Iris pigment epithelial cell (primary cell): ENCODE data around the gene SORCS1.

Source experiments
- DNase-seq: peaks from one replicate; pipeline ENCODE4 v3.0.0-alpha.2; 2011; ENCODE audit warnings: low read depth

SORCS1 gene

DNA sequence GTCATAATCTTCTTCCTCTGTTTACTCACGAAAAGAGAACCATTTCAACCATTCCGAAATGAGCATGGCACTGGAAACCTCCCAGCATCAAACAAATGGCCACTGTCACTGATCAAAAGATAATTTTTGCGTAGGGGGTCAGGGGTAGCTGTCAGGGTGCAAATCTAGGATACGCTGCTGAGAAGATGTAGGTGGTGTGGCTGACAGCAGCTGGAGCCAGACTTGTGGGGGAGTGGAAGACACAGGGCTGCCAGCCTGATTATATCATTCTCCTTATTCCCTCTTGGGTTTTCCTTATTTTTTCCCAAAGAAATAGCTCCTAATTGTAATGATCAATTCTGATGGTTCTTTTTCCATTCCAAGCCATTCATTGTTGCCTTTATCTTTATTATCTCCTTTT is 266.1 kb downstream of the SORCS1 start:
- no peak for DNase-seq

DNA sequence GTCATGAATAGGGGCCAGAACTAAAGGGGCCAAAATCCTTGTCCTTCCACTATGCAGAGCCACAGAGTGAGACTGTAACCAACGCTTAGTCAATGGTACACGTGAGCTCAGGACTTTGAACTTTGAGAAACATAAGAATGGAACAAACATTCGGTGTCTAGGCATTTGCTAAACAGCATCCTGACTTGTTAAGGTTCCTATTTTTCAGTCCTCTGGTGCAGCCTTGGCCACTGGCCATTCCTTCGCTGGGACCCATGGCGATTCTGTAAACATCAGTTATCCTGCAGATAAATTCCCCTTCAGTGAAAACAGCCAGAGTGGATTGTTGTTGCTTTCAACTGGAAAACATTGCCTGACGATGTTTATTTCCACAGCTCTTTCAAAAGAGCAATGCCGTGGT is 266.8 kb downstream of the SORCS1 start:
- no peak for DNase-seq

DNA sequence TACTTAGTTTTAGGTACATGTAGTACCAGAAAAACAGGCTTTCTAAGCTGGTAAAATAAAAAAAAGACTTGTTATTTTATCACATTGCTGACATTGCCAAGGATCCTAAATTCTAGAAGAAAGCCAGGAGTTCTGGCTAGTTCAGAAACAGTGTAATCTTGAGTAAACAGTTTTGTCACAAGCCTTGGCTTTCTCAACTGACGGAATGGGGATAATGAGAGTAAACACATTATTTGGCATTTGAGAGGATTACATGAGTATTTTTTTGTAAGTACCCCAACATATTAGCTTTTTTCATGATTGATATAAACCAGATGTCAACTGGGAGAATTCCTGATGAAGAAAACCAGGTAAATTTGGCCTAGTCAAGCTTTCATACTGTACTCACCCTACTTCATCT is 269.8 kb downstream of the SORCS1 start:
- no peak for DNase-seq

DNA sequence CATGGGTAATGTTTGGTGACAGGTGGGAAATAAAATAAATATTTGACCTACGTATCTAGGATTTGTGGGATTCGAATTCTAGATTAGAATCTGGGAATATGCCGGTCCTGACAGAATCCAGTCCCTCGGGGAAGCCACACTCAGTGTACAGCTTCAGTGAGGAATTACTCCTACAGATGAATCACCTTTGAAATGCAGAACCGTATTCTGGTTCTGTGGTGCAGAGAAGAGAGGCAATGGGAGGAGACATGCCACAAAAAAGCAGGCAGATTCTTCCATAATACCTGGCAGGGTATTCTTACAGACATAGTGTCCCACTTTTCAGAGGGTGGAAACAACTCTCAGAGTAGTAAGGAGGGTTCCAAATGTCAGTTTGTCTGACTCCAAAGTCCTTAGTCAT is 286.9 kb downstream of the SORCS1 start:
- DNase-seq = no peak

DNA sequence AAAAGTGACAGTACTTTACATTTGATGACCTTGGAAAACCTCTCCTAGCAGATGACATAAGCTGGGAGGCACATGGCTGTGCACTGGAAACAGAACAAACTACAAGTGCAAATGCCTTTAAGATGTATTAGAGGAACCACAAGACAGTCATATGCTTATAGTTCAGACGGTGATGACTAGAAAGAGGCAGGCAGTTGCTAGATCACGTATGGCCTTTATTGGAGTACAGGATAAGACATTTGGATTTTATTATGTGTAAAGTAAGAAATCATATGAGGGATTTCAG is 290.0 kb downstream of the SORCS1 start:
- no peak for DNase-seq

DNA sequence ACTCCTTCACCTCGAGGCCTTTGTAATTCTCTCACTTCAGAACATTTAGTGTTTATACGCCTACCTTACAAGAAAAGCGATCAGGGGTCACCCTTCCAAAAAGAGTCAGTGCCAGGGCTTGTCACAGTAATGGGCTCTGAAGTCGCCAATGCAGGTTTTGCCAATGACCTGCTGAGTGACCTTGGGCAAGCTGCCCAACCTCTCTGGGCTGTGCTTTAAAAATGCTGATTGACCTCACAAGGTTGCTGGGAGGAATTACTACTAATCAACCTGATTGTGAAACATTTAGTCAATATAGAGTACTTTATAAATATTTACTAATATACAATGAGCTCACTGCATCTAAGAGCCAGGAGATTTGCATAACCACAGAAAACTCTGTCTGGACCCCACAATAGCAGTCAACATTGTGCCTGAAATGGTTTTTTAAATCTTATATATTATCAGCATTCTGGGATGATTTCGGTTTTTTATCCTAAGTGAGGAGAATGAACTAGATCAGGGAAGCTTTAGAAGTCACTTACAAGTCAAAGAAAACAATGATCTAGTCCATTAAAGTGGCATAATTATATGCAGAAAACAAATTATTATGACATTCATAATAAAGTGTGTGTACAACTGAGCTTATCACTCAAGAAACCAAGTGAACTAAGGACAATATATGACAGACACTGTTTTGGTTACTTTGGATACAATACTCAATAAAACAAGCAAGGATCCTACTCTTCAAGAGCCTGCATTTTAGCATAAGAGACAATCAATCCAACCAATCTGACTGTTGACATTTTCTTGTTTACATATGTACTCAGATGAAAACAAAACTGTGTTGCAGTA is 290.5 kb downstream of the SORCS1 start:
- no peak for DNase-seq

DNA sequence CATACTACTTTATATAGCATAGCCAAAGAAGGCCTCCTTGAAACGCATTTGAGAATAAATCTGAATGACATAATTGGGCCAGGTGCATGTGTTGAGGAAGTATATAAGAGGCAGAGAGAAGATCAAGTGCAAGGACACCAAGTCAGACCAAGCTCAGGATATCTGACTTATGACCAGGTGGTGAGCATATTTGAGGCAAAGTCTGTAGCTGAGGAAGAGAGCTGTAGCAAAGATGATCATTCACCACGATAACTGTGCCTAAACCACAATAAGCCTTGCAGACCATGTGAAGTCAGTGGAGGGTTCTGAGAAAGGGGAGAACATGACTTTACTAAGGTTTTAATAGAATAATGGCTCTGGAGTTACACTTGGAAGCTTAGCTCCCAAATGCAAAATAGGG is 292.3 kb downstream of the SORCS1 start:
- DNase-seq = no peak

DNA sequence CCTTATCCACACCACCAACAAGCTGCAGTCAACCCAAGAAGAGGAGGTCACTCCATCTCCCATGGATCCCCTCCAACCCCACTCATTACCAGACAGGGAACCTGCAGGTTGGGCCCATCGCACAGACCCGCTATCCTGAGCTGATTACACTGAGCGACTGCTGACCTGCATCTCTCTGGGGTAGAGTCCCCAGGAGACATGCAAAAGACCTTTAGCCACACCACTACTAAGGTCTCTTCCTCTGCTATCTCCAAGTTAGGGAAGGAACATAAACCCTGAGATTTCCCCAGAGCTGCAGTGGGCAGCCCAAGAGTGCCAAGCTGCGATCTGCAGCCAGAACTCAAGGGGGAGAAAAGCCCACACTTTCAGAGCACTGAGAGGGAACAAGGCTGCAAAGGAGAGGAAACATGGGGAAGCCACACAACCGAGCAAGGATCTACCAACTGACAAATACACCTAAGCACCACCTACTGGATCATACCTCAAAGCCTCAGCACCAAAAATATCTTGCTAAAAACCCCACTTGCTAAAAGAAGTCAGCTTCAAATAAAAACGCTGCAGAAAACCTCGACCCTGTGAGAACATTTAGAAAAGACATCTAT is 298.2 kb downstream of the SORCS1 start:
- no peak for DNase-seq

DNA sequence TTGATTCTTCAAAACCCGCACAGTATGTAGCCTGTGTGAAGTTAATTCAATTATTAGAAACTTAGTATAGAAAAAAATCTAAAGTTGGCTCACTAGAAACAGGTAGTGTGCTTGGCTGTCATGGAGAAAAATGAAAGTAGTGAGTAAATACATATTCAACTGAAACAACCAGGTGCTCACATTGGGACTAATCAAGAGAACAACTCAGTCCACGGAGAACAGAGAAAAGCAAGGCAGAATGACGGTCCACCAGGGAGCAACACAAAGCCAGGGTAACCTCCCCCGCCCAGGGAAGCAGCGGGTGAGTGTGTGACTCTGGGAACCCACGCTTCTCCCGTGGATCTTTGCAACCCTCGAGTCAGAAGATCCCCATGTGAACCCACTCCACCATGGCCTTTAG is 300.5 kb downstream of the SORCS1 start:
- DNase-seq = no peak

DNA sequence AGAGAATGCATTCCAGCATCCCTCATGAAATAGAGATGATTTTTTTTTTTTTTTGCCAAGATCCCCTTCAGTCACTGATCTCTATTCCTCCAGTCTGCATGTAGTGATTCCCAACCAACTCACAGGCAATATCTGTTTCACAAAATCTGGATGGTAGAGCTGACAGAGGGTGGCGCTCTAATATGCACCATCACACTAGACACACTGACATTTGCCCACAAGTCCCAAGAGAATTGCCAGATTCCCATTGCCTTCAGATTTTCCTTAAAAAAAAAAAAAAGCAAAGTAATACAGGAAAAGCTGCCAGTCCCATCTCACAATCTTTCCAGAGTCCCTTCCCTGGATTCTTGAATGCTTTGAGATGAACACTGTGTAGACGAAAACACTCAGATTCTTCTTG is 301.0 kb downstream of the SORCS1 start:
- DNase-seq = no peak

DNA sequence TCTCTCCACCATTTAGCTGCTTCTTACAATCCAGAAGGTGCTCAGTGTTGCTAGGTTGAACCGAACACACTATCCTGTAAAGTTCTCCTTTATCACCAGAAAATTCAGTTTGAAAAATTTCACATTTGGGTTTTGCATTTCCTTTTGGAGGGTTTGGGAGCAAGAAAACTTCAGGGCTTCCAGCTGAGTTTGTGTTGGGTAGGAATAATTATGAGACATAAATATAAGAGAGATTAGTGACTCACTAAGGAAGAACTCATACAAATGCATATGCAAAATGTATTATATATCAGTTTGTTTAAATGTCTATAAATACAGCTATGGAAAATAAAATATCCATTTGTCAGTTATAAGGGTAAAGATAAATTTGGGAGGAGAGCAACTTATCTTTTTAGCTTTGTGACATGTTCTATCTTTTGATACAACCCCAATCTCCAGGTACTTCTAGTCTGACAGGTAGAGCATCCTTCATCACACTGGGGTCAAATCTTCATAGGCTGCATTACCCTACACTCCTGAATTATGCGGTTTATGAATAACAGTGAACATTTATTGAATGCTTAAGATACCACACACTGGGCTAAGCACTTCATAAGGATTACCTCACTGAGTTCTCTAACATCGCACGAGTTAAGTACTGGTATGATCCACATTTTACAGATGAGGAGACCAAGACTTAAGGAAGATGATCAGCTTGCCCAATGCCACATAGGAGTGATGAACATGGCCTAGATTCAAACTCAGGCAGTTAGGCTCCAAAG is 304.4 kb downstream of the SORCS1 start:
- no peak for DNase-seq

DNA sequence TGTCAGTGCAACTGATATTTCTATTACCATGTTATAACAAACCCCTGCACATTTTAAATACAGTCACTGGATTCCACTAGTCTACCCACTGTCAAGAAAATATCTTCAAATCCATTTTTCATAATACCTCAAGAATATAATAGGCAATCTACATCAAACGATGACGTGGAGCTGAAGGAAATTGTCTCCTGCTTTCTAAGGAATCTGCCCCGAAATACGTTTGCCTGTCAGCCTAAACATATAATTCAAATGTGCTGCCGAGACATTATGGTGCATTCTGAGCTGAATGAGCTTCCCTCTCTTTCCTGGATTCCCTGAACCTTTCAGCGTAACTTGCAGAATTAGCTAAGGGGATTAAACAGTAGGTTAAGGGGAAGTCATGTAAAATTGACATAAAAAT is 306.8 kb downstream of the SORCS1 start:
- no peak for DNase-seq

DNA sequence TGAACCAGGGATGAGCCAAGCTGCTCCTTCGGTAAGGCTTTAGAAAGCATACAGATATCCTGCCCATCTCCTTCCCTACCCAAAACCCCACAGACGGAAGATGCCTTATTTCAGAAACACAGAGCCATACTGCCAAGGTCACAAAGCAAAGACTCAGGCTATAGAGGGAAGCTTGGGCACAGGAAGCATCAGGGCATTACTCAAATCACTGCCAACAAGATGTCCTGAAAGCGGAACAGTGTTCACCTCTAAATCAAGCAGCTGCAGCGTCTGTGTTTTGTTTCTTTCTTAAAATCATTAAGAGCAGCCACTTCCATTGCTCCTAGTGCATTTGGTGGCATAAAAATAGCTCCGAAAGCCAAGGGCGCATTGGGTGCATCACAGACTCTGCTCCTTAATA is 307.3 kb downstream of the SORCS1 start:
- DNase-seq = no peak

DNA sequence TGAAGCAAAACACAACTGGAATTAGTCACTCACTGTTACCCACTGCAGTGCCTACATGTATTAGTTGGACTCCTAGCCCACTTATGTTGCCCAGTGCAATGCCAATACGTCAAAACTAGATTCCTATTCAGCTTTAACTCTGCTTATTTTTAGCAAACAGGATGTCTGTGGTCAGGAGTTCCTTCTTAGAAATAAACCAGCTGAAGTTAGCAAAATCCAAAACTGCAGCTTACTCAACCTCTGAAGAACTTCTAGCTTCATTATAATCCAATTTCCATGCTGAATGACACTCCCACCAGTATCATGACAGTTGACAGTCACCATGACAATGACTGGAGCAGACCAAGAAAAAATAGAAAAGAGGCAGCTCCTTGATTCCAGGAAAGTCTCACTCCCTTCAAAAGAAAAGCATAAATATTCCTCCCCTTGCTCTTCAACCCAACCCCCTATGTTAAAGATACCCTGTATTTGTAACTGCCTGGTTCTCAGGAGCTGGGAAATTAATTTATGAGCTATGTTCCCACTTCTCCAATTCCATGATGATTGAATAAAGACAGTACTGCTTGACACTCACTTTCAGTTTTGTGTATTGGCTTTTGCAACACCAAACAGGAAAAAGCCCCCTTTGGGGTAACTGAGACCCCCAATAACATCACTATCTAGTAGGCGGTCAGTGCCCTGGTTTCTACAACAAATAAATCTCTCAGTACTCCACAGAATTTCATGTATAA is 327.4 kb downstream of the SORCS1 start:
- no peak for DNase-seq

DNA sequence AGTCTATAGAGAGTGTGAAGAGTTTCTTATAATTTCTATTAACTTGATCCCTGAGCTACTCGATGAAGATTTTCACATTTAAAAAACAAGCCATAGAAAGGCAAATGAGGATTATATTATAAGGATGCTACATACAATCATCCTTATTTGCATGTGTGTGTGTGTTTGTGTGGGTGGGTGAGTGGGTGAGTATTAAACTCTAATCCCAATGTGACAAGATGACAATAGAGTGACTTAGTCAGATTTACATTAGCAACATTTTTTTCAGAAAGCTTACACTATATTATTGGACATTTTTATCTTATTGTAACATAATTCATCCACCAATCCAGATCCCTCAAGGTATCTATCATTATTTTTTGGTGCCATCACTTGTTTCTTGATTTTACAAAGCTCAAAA is 331.7 kb downstream of the SORCS1 start:
- no peak for DNase-seq

DNA sequence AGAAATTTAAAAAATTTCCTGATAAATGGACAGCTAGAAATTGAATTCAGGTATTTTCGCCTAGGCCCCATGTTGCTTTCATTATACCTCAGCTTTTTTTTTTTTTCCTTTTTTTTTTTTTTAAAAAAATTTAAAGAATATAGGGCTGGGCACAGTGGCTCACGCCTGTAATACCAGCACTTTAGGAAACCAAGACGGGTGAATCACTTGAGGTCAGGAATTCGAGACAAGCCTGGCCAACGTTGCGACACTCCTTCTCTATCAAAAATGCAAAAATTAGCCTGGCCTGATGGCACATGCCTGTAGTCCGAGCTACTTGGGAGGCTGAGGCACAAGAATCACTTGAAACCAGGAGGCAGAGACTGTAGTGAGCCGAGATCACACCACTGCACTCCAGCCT is 334.0 kb downstream of the SORCS1 start:
- DNase-seq = no peak

DNA sequence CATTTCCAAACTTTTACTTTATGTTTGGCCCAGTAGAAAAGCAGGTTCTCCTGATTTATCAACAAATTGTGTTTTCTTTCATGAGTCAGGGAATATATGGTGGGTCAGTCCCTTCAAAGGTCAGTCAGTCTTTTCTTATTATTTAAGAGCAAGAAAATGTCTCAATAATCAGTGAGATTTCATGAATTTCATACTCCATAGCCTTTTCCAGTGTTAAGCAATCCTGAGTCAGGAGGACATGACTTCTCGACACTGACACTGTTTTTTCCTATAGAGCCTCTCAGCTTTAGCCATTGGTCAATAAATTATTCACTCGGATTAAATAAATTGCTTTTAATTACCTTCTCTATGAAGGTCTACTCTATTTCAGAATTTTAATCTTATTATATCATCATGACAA is 334.5 kb downstream of the SORCS1 start:
- no peak for DNase-seq

DNA sequence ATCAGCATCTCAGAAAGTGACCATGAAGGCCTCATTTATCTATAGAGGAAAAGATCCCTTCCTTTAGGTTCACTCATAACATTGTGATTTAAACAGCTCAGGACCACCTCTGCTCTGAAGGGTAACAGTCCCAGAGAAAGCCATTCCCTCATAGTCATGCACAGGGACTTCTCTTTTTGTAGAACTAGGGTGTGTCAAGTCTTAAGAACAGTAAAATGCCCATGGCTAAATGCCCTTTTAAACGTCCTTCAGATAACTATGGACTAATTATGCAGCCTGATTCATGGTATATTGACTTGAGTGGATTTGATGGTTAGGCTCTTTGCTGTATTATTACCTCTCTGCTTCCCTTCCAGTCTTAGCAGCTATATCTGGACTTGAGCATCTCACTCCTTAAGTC is 337.8 kb downstream of the SORCS1 start:
- no peak for DNase-seq

DNA sequence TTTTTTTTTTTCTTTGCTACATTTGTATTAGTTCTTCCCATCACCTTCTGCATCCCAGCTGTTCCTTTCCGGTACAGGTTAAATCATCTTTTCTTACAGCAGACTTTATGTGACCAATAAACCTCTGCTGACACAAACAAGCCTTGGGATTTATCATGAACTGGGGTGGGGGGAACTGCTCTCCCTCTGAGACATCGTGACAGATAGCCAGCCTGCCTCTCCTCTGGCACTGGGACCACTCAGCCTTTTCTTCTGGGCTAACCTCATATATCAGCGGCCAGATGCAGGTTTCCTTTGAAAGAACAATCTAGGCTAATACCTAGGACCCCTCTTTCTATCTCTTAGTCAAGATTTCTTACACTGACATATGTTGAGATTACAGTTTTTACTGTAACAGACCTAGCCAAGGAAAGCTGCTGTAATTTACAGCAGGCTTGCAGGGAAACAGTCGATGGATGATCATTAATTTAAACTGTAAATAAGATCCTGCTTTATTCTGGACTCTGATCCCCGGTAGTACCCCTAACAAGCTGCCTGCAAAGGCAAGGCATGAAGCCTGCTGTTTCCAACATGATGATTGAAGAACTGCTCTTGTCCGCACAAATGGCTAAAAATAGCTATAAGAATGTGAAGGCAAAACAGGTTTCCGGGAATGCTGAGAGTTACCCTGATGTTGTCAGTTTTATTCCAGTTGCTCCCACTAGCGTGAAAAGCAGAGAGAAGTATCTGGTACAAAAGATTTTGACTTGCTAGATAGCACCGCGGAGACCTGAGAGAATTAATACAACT is 338.7 kb downstream of the SORCS1 start:
- DNase-seq = no peak

DNA sequence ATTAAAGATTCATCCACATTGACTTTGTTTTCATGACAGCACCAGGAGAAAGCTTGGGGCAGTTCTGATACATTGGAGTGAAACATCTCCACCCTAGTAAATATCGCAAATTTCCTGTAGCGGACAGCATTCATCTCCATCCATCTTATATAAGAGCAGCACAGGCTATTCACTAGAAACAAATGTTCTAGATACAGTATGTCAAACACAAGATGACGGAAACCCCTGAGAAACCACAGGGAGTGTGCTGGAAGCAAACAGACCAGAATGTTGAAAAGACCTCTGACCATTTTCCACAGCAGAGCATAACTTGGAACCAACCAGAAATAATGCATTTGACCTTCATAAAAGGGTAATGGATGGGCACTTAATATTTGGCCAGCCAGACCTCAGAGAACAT is 343.9 kb downstream of the SORCS1 start:
- no peak for DNase-seq

DNA sequence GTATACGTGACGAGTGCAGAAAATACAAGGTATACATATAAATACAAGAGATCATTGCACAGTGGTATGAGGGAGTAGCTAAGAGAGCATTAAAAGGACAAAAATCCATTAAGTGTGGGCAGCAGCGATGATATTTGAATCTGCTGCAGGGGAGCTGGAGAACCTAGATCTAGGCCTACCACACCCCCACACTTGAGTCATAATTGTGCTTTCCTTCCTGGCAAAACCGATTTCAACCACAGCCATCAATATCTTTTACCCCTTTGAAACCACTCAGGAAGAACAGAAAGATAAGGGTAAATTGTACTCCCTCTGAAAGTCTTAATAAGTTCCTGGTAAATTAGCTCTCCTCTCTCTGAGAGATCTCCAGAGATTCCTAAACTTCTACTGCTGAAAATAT is 345.0 kb downstream of the SORCS1 start:
- no peak for DNase-seq
